ENCODE results near the gene FEZF1.

DNA sequence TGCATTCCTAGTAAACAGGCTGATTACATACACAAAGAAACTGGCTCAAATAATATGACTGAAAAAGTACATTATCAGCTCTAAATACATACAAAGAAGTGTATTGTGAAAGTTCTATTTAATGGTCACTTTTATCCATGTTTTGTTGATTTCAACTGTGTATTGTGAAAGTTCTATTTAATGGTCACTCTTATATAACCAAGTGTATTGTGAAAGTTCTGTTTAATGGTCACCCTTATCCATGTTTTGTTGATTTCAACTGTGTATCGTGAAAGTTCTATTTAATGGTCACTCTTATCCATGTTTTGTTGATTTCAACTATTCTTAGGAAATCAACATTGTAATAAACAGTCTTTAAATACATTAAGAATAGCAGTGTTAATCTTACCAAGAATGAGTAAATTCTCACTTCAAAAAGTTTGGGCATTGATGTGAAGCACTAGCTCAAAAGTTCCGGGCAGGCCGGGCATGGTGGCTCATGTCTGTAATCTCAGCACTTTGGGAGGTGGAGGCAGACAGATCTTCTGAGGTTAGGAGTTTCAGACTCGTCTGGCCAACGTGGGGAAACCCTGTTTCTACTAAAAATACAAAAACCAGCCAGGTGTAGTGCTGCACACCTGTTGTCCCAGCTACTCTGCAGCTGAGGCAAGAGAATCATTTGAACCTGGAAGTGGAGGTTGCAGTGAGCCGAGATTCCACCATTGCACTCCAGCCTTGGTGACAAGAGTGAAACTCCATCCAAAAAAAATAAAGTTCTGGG lies 34.8 kb upstream of the FEZF1 start:
- TF ChIP-seq, protein P1, sequence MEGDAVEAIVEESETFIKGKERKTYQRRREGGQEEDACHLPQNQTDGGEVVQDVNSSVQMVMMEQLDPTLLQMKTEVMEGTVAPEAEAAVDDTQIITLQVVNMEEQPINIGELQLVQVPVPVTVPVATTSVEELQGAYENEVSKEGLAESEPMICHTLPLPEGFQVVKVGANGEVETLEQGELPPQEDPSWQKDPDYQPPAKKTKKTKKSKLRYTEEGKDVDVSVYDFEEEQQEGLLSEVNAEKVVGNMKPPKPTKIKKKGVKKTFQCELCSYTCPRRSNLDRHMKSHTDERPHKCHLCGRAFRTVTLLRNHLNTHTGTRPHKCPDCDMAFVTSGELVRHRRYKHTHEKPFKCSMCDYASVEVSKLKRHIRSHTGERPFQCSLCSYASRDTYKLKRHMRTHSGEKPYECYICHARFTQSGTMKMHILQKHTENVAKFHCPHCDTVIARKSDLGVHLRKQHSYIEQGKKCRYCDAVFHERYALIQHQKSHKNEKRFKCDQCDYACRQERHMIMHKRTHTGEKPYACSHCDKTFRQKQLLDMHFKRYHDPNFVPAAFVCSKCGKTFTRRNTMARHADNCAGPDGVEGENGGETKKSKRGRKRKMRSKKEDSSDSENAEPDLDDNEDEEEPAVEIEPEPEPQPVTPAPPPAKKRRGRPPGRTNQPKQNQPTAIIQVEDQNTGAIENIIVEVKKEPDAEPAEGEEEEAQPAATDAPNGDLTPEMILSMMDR (IDR thresholded peaks at IDR 0.05) = no peak
- no peak for TF ChIP-seq POLR2A (IDR thresholded peaks at IDR 0.05)

Data from testis (tissue), 2 donors.